Right lobe of liver (tissue), 6 donors: ENCODE measurements around the gene INKA1. TPM values are rescaled to one million over a fixed set of nuclear protein-coding genes. Genes with fewer than 3 reads are reported as not detected.

ENCODE experiments used
- ATAC-seq, 4 donors: fragments of 200-7000 bp; cut with Tn5 transposase; one replicate each; pipeline ENCODE4 v1.9.1; 2020; ENCODE audit warnings: mild to moderate bottlenecking in 4 of 4, moderate library complexity in 4 of 4
- DNase-seq, 3 donors: peaks; one replicate each; pipeline ENCODE4 v3.0.0-alpha.2; 2020
- H3K27ac ChIP-seq, 3 donors: fragments of 200-600 bp; one replicate each; pipeline ENCODE4 v1.8.0; 2022
- H3K27me3 ChIP-seq, 2 donors: fragments of 200-600 bp; one replicate each; pipeline ENCODE4 v1.8.0; 2022
- H3K36me3 ChIP-seq, 4 donors: fragments of 200-600 bp; sonication (generic) in 1 of 4; one replicate each; pipeline versions ENCODE4 v1.5.1 to v1.8.0; 2017 to 2022; ENCODE audit warnings: control low read depth in 1 of 4
- H3K4me1 ChIP-seq, 4 donors: fragments of 200-600 bp; sonication (generic) in 1 of 4; one replicate each; pipeline versions ENCODE4 v1.5.1 to v1.8.0; 2017 to 2022; ENCODE audit warnings: control low read depth in 1 of 4
- H3K4me3 ChIP-seq, 3 donors: fragments of 200-600 bp; one replicate each; pipeline ENCODE4 v1.8.0; 2022
- H3K9me3 ChIP-seq, 4 donors: fragments of 200-600 bp; sonication (generic) in 1 of 4; one replicate each; pipeline versions ENCODE4 v1.5.1 to v1.8.0; 2017 to 2022; ENCODE audit warnings: control low read depth in 1 of 4
- CTCF ChIP-seq, 4 donors: fragments of 200-600 bp in 3 of 4; fragments of 450-650 bp in 1 of 4; IDR thresholded peaks; one replicate each; pipeline versions ENCODE4 v1.5.1 to v1.8.0; 2016 to 2022; ENCODE audit warnings: antibody characterized with exemption in 4 of 4, mild to moderate bottlenecking in 2 of 4
- WGBS: methylation state at CpG from one replicate; pipeline ENCODE4 v1.1.6; 2018; ENCODE audit warnings: low coverage, low lambda C conversion rate; ENCODE audit not compliant: insufficient coverage; ENCODE audit errors: missing lambda C conversion rate; 5-methylcytosine and 5-hydroxymethylcytosine counted together
- intact Hi-C, 2 donors: fragments of 100-400 bp; cut with DNase I; formaldehyde crosslinking; loops; one replicate each; pipeline versions ENCODE4 v1.11.2 to v1.14.1; 2022
- microRNA-seq, 2 donors: library from miRNA; unstranded; fragments of <30 nt; microRNA quantifications; one replicate each; pipeline ENCODE4, GENCODE V29; 2019 to 2020
- small RNA-seq, 2 experiments: library from RNA; depleted of rRNA; stranded (forward); fragments of <200 nt; gene quantifications; one replicate each; pipeline ENCODE3, GENCODE V24; 2016
- total RNA-seq, 6 experiments: library from RNA; depleted of rRNA in 2 of 6; stranded (reverse); fragments of >200 nt in 2 of 6; fragmentation: NEBNext Ultra II Directional in 3 of 6; extraction: Animal tissue kit (Norgen Biotek cat#: 25700) in 3 of 6; gene quantifications; one replicate each; pipeline versions ENCODE4 v1.1.0 to v1.2.4, GENCODE V29; 2016 to 2023
- donor health status: DM: no; HTN: yes; CAD: no.
- donor health status: DM: no; HTN: no; CAD: no.
- donor health status: DM: no; HTN: no; CAD: no.
- donor health status: DM: no; HTN: yes; CAD: no.
- donor health status: DM: no; HTN: yes; CAD: no.

The INKA1 gene
- total RNA-seq, 6 experiments from 2014 or later: 0.46 to 1.2 (median 0.73) TPM

DNA sequence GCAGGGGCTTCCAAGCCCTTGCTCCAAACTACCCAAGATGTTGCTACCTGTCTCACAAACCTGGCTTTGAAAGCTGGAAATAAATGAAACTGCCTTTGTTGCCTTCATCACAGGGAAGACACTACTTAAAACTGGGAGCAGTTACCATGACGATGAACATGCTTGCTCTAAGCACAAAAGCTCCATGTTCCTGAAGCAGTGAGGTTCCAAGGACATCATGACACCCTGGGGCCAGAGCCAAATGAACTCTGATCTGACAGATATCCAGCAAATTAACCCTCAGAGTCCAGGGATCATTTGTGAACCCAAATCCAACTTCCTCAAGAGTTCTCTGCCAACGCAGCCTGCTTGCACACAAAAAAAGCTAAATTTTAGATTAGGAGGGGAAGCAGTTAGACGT is 42.6 kb downstream of the INKA1 start:
- Histone ChIP-seq H3K27me3 (no peaks in the 10 kb centered on the region), H3K27ac (no peak overlapping the region), H3K4me3 (no peak overlapping the region), H3K36me3 (no peaks in the 10 kb centered on the region), H3K9me3 (no peaks in the 10 kb centered on the region), H3K4me1 (peaks cover 0 to 8% (median 0%) of the 10 kb centered on the region in 4 donors)
- no peak for TF ChIP-seq CTCF (IDR thresholded peaks at IDR 0.05)
- peak; percentile 70 to 88 (median 78) for ATAC-seq
- WGBS: 57% methylated on average over 3 of the region's 3 CpGs
- intact Hi-C loops: loop anchor here (10.0 kb wide), 2 partner anchors 59 to 141 kb away; partner anchors contain the start of gene MST1R (in 1 of the 2)
- DNase-seq: peak in 1 of 3 donors; percentile 61

Small RNA genes within 50 kb of the gene (microRNA-seq; reads per million reads assigned to microRNA genes)
- 0 to 0.29 reads per million in 2 donors for gene MIR5193

Small RNA genes within 50 kb of the gene (small RNA-seq; reads per million reads assigned to genes)
- gene COX6CP14: 0 reads per million in 2 experiments

Other genes with a start within 250 kb of the INKA1 start
- under 1 TPM; 0.31 to 0.68 (median 0.50) TPM for gene BSN, start 248.8 kb upstream of the INKA1 start, total RNA-seq
- 100 to 1,000 TPM in 2 of 6 experiments, 10 to 100 TPM in 4; 60.9 to 114 (median 90.5) TPM for gene APEH, start 128.9 kb upstream of the INKA1 start, total RNA-seq
- gene MST1, start 113.8 kb upstream of the INKA1 start, total RNA-seq: 100 to 1,000 TPM; 321 to 695 (median 632) TPM
- gene RNF123, start 113.7 kb upstream of the INKA1 start, total RNA-seq: 10 to 100 TPM; 32.4 to 48.3 (median 39.9) TPM
- gene AMIGO3, start 83.6 kb upstream of the INKA1 start, total RNA-seq: 1 to 10 TPM in 1 of 6 experiments, under 1 TPM in 3, not detected in 2; 0.07 to 2.4 (median 0.64) TPM
- gene GMPPB, start 79.3 kb upstream of the INKA1 start, total RNA-seq: 10 to 100 TPM; 12.2 to 34.2 (median 25.6) TPM
- gene IP6K1, start 16.7 kb upstream of the INKA1 start, total RNA-seq: 10 to 100 TPM; 12.6 to 19.6 (median 16.2) TPM
- gene CDHR4, start 3.4 kb upstream of the INKA1 start, total RNA-seq: not detected
- gene UBA7, start 10.7 kb downstream of the INKA1 start, total RNA-seq: 10 to 100 TPM; 16.4 to 39.1 (median 28.5) TPM
- 1 to 10 TPM in 3 of 6 experiments, under 1 TPM in 3; 0.55 to 3.1 (median 0.98) TPM for gene TRAIP, start 53.3 kb downstream of the INKA1 start, total RNA-seq
- not detected for gene CAMKV, start 66.6 kb downstream of the INKA1 start, total RNA-seq
- gene MST1R, start 100.6 kb downstream of the INKA1 start, total RNA-seq: 1 to 10 TPM in 1 of 6 experiments, under 1 TPM in 5; 0.15 to 1.9 (median 0.50) TPM
- gene MON1A, start 126.5 kb downstream of the INKA1 start, total RNA-seq: 10 to 100 TPM in 2 of 6 experiments, 1 to 10 TPM in 4; 5.4 to 14.2 (median 7.5) TPM
- 10 to 100 TPM; 25.9 to 46.4 (median 32.9) TPM for gene RBM6, start 136.9 kb downstream of the INKA1 start, total RNA-seq